GM12878 (cell line): ENCODE results near the gene GZMH. TPM values are rescaled to one million over a fixed set of nuclear protein-coding genes. Genes with fewer than 3 reads are reported as not detected.

Experiments
- ATAC-seq: fragments of 200-7000 bp; cut with Tn5 transposase; 3 replicates; pipeline ENCODE4 v1.9.1; 2020; ENCODE audit warnings: mild to moderate bottlenecking, moderate library complexity
- BruUV-seq: library from RNA; stranded (reverse); fragments of 400-500 nt; replicated peaks from 2 replicates; lab custom pipeline; 2021; lab: Mats Ljungman, UMichigan
- CTCF ChIA-PET: fragments of 300-600 bp; sonication (Branson Sonifier 250); formaldehyde crosslinking; extraction: SDS; loops from one replicate; lab custom pipeline; 2021; ENCODE audit warnings: inconsistent platforms; lab: Yijun Ruan, JAX
- POLR2A ChIA-PET: fragments of 350-600 bp; formaldehyde crosslinking; extraction: SDS; loops from one replicate; lab custom pipeline; 2021; ENCODE audit warnings: inconsistent platforms; lab: Charles Lee
- RAD21 ChIA-PET: fragments of 300-600 bp; sonication (Branson Sonifier 250); formaldehyde crosslinking; loops from one replicate; lab custom pipeline; 2023; ENCODE audit warnings: antibody characterized with exemption; ENCODE audit not compliant: unreplicated experiment; lab: Charles Lee
- SMC1A ChIA-PET: fragments of 300-600 bp; sonication (Branson Sonifier 250); formaldehyde crosslinking; loops from one replicate; lab custom pipeline; 2023; ENCODE audit not compliant: unreplicated experiment, uncharacterized antibody; lab: Charles Lee
- DNase-seq: peaks from one replicate; pipeline ENCODE4 v3.0.0-alpha.2; 2011; ENCODE audit warnings: low read depth, low spot score
- FAIRE-seq: peaks from 3 replicates; lab custom pipeline; 2011; peaks lifted over from hg19 to GRCh38; lab: Jason Lieb, UNC
- H2AFZ ChIP-seq: 2 replicates; pipeline ENCODE4 v1.6.0; 2011; ENCODE audit warnings: low read depth, low read length, control low read depth; ENCODE audit not compliant: control insufficient read depth
- H3K27ac ChIP-seq: 2 replicates; pipeline ENCODE4 v1.5.1; 2011; ENCODE audit warnings: control low read depth; ENCODE audit not compliant: control insufficient read depth, insufficient read depth
- H3K27me3 ChIP-seq, 2 experiments: replicated peaks in 1 of 2; 2 replicates each; pipeline versions ENCODE4 v1.6.0 to v1.6.1; 2011; ENCODE audit warnings: low read length in 1 of 2; ENCODE audit not compliant: control insufficient read depth in 2 of 2, insufficient read depth in 2 of 2
- H3K36me3 ChIP-seq, 2 experiments: 2 replicates each; pipeline ENCODE4 v1.5.1; 2011; ENCODE audit warnings: low read length in 1 of 2; ENCODE audit not compliant: control insufficient read depth in 2 of 2, insufficient read depth in 2 of 2
- H3K4me1 ChIP-seq: 2 replicates; pipeline ENCODE4 v1.6.1; 2011; ENCODE audit warnings: mild to moderate bottlenecking, low read length, moderate library complexity, mixed read lengths; ENCODE audit not compliant: control insufficient read depth, insufficient read depth
- H3K4me2 ChIP-seq: 2 replicates; pipeline ENCODE4 v1.6.0; 2011; ENCODE audit warnings: control low read depth; ENCODE audit not compliant: control insufficient read depth, insufficient read depth
- H3K4me3 ChIP-seq: fragments of 200-600 bp; sonication (generic); 2 replicates; pipeline ENCODE4 v1.5.1; 2016
- H3K79me2 ChIP-seq: 2 replicates; pipeline ENCODE4 v1.6.0; 2011; ENCODE audit warnings: low read length; ENCODE audit not compliant: control insufficient read depth, insufficient read depth
- H3K9ac ChIP-seq: 2 replicates; pipeline ENCODE4 v1.8.0; 2011; ENCODE audit warnings: low read length, control low read depth, mixed read lengths; ENCODE audit not compliant: control insufficient read depth, insufficient read depth
- H3K9me3 ChIP-seq: replicated peaks from 3 replicates; pipeline ENCODE4 v1.5.1; 2011; ENCODE audit warnings: mild to moderate bottlenecking, low read length; ENCODE audit not compliant: control insufficient read depth, insufficient read depth
- H4K20me1 ChIP-seq: 2 replicates; pipeline ENCODE4 v1.6.0; 2011; ENCODE audit not compliant: control insufficient read depth, insufficient read depth
- CBX5 ChIP-seq: sonication (generic); IDR thresholded peaks from 2 replicates; pipeline ENCODE4 v1.6.1; 2016; ENCODE audit warnings: low read depth, moderate library complexity, mild to moderate bottlenecking, inconsistent platforms
- CEBPB ChIP-seq, 2 experiments: fragments of 150-350 bp in 1 of 2; IDR thresholded peaks; 2 replicates each; pipeline ENCODE4 v1.6.1; 2012 to 2014; ENCODE audit warnings: low read depth in 2 of 2, low read length in 2 of 2, borderline replicate concordance in 1 of 2, inconsistent platforms in 1 of 2
- FOXM1 ChIP-seq: IDR thresholded peaks from 2 replicates; pipeline ENCODE4 v1.6.1; 2012; ENCODE audit warnings: low read depth, mild to moderate bottlenecking, inconsistent platforms, low read length, moderate library complexity
- KLF5 ChIP-seq: fragments of 450-650 bp; IDR thresholded peaks from 2 replicates; pipeline ENCODE4 v1.6.1; 2014; ENCODE audit warnings: mild to moderate bottlenecking; ENCODE audit not compliant: partially characterized antibody
- NR2C1 ChIP-seq: fragments of 450-650 bp; IDR thresholded peaks from 2 replicates; pipeline ENCODE4 v1.6.1; 2017; ENCODE audit warnings: antibody characterized with exemption, mild to moderate bottlenecking, moderate library complexity
- SRF ChIP-seq, 2 experiments: IDR thresholded peaks; 2 replicates each; pipeline ENCODE4 v1.6.1; 2011; ENCODE audit warnings: low read depth in 2 of 2, low read length in 2 of 2, mild to moderate bottlenecking in 1 of 2, moderate library complexity in 1 of 2
- WGBS: methylation state at CpG from one replicate; pipeline ENCODE4 v1.1.6; 2016; ENCODE audit warnings: low lambda C conversion rate; ENCODE audit not compliant: insufficient replicate concordance, insufficient coverage; ENCODE audit errors: missing lambda C conversion rate; 5-methylcytosine and 5-hydroxymethylcytosine counted together
- in situ Hi-C: fragments of 300-500 bp; cut with MboI; formaldehyde crosslinking; loops from 9 replicates; pipeline ENCODE4 v1.14.3; 2018; ENCODE audit warnings: mixed read lengths
- intact Hi-C: fragments of 100-400 bp; cut with micrococcal nuclease; formaldehyde crosslinking; loops from one replicate; pipeline ENCODE4 v1.14.2; 2022; ENCODE audit not compliant: unreplicated experiment
- polyA plus RNA-seq, 11 experiments: library from polyadenylated mRNA; depleted of rRNA in 4 of 11; unstranded in 6 of 11; stranded (reverse) in 5 of 11; fragments of >200 nt; fragmentation: Nextera tagmentation in 4 of 11; fragmentation: Illumina TruSeq in 1 of 11; extraction: Ambion mirVana in 4 of 11; extraction: Trizol in 1 of 11; gene quantifications; 1 replicate in 1 of 11; 2 replicates in 10 of 11; pipeline versions ENCODE4 v1.2.1 to v1.2.3, GENCODE V29; 2011 to 2016; ENCODE audit warnings: inconsistent platforms in 2 of 11, missing spikeins in 2 of 11, low read depth in 1 of 11
- total RNA-seq, 4 experiments: library from RNA; depleted of rRNA in 3 of 4; stranded (reverse); fragments of >200 nt in 3 of 4; fragmentation: Illumina TruSeq in 1 of 4; extraction: Trizol in 1 of 4; gene quantifications; 2 replicates each; pipeline versions ENCODE4 v1.2.1 to v1.2.3, GENCODE V29; 2013 to 2021

Gene GZMH
- total and polyA plus RNA-seq, 10 of the 15 experiments (the other 5 are each of a cell fraction or from before 2014, with no cell fraction given), result 0.16 to 0.53 (median 0.22) TPM; not detected in 6

DNA sequence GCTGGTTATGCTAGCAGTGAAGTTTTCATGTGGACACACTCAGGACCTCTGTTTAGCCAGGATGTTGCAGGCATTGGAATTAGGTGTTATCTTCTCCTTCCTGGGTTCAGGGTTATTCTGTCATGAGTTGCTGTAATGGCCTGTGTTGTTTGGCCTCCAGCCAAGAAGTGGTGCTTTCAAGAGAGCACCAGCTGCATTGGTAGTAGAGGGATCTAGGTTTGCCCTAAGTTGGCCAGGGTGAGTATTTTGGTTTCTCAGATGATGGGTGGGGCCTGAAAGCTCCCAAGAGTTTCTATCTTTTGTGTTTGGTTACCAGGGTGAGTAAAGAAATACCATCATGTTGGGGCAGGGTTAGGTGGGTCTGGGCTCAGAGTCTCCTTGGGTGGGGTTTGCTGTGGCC is 2.7 kb upstream of the GZMH start (continued):
- TF ChIP-seq CEBPB (IDR thresholded peaks at IDR 0.05; ENCODE audit: borderline replicate concordance in 1 of 2, low read depth in 2 of 2, low read length in 2 of 2) (no peak), CBX5 (no peak)

DNA sequence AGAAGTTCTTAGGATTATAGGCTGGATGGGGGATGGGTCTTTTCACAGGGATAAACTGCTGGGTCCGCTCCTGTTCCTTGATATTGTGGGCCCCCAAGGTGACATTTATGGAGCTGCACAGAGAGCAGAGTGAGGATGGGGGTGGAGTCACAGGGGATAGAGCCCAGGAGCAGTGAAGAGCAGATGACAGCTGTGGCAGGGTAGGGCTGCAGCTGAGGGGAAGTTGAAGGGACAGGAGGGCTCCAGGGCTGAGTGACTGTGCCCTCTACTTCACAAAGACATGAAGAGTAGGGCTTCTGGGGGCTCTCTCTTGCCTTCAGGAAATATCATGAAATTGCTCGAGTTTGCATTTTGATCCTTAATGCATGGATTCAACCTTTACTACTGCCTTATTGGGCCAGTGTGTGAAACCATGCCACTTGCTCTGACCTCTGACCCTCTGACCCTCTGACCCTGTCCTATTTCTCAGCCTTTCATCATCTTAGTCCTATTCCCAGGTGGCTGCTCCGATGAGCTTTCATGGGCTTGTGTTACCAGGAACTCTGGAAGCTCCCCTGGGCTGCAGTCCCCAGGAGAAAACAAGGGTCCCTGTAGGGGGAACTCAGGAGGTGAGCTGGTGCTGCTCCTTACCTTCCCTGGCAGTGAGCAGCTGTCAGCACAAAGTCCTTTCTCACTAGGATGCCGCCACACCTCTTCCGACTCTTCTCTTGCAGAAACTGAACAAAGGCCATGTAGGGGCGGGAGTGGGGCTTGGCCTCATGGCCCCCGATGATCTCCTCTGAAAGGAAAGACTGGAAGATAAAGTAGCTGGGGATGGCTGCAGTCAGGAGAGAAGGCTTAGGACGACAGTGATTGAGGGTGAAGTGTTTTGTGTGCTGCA is 1.6 kb downstream of the GZMH start:
- Histone ChIP-seq H3K9me3 (no peaks in the 10 kb centered on the region), H3K27ac (no peak overlapping the region), H4K20me1 (no peaks in the 10 kb centered on the region), H3K4me1 (peaks cover 18% of the 10 kb centered on the region), H3K4me3 (no peak overlapping the region), H3K4me2 (no peak overlapping the region), H3K27me3 (no peaks in the 10 kb centered on the region), H3K79me2 (no peaks in the 10 kb centered on the region), H2AFZ (no peak overlapping the region), H3K9ac (no peak overlapping the region), H3K36me3 (no peaks in the 10 kb centered on the region)
- in situ Hi-C loops, result loop anchor here (5.0 kb wide), 1 partner anchor 69 kb away; no protein-coding TSS in a partner anchor
- no peak for DNase-seq
- TF ChIP-seq FOXM1, result no peak
- no peak for TF ChIP-seq NR2C1
- no peak for TF ChIP-seq KLF5
- TF ChIP-seq SRF (IDR thresholded peaks at IDR 0.05; ENCODE audit: low read depth in 2 of 2, low read length in 2 of 2), result no peak
- RAD21 ChIA-PET, result no interaction called here
- no peak for ATAC-seq
- no peak for FAIRE-seq
- POLR2A ChIA-PET, result no interaction called here
- no TSS peak for BruUV-seq
- intact Hi-C loops, result loop anchor here (10.0 kb wide), 1 partner anchor 123 kb away; no protein-coding TSS in a partner anchor
- SMC1A ChIA-PET, result interaction anchor here (0.8 to 2.4 kb wide), 4 partner anchors 66 to 102 kb away, joined by 3 to 15 read pairs (median 4); no protein-coding TSS in a partner anchor
- CTCF ChIA-PET, result interaction anchor here (0.7 to 5.0 kb wide), 10 partner anchors 9 to 131 kb away, joined by 3 to 41 read pairs (median 4); no protein-coding TSS in a partner anchor
- 45% methylated on average over 8 of the region's 8 CpGs for WGBS
